Measurements from ENCODE around the gene PRLR.

PRLR gene

GRCh38 chr5:35143841-35144240 is 86.4 kb downstream of the PRLR start:
- H3K79me2 ChIP-seq (ENCODE audit: control insufficient read depth, low read length) = no peaks in the 10 kb centered on the region
- no peaks in the 10 kb centered on the region for H3K27me3 ChIP-seq (ENCODE audit: control insufficient read depth, low read length)
- no peaks in the 10 kb centered on the region for H4K20me1 ChIP-seq (ENCODE audit: control insufficient read depth, insufficient read depth, low read depth, low read length)
- H3K9me3 ChIP-seq (ENCODE audit: control insufficient read depth, insufficient read depth, low read length) = no peaks in the 10 kb centered on the region
- no peaks in the 10 kb centered on the region for H3K9me2 ChIP-seq (replicated peaks; ENCODE audit: control insufficient read depth, low read length)
- no peak overlapping the region for H3K4me3 ChIP-seq (ENCODE audit: low read length)
- no peak overlapping the region for H3K27ac ChIP-seq (ENCODE audit: low read depth, low read length)
- H3K36me3 ChIP-seq (ENCODE audit: control insufficient read depth, low read length) = no peaks in the 10 kb centered on the region
- no peaks in the 10 kb centered on the region for H3F3A ChIP-seq (ENCODE audit: control insufficient read depth, insufficient read depth)
- no peaks in the 10 kb centered on the region for H3K4me1 ChIP-seq (ENCODE audit: control insufficient read depth, low read length)
- no peak for TF ChIP-seq EZH2phosphoT487 (IDR thresholded peaks at IDR 0.05; ENCODE audit: borderline replicate concordance, low read length)
- no peak for TF ChIP-seq CTCF (IDR thresholded peaks at IDR 0.05; ENCODE audit: low read depth, low read length, poor library complexity, severe bottlenecking)
- H3K4me2 ChIP-seq (ENCODE audit: low read length) = no peak overlapping the region

- Histone ChIP-seq H3K9me3 (ENCODE audit: control insufficient read depth, insufficient read depth, low read length) (no peaks in the 10 kb centered on the region), H3K4me1 (ENCODE audit: control insufficient read depth, low read length) (no peaks in the 10 kb centered on the region), H3K4me3 (ENCODE audit: low read length) (no peak overlapping the region), H3K4me2 (ENCODE audit: low read length) (no peak overlapping the region), H3K36me3 (ENCODE audit: control insufficient read depth, low read length) (no peaks in the 10 kb centered on the region), H3F3A (ENCODE audit: control insufficient read depth, insufficient read depth) (no peaks in the 10 kb centered on the region), H3K27ac (ENCODE audit: low read depth, low read length) (no peak overlapping the region), H3K27me3 (ENCODE audit: control insufficient read depth, low read length) (no peaks in the 10 kb centered on the region), H3K79me2 (ENCODE audit: control insufficient read depth, low read length) (no peaks in the 10 kb centered on the region), H3K9me2 (replicated peaks; ENCODE audit: control insufficient read depth, low read length) (no peaks in the 10 kb centered on the region), H4K20me1 (ENCODE audit: control insufficient read depth, insufficient read depth, low read depth, low read length) (no peaks in the 10 kb centered on the region)
- TF ChIP-seq EZH2phosphoT487 (IDR thresholded peaks at IDR 0.05; ENCODE audit: borderline replicate concordance, low read length) (no peak), CTCF (IDR thresholded peaks at IDR 0.05; ENCODE audit: low read depth, low read length, poor library complexity, severe bottlenecking) (no peak)
Observed at GRCh38 chr5:35141739-35142138, 88.5 kb downstream of the PRLR start.

DNA sequence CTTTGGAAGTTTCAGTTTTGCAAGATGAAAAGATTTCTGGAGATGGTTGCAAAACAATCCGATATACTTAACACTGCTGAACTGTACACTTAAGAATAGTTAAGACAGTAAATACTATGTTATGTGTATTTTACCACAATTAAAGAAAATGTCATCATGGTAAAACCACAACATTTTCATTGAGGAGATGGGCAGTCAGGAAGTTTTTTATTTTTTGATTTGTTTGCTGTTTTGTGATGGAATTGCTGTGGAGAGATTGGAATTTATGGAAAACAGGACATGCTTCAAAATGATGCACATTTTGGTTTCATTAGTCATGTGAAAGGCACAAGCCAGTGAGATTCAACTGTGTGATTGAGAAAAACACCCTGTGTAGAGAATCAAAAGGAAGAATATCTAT is 92.1 kb downstream of the PRLR start:
- H3K36me3 ChIP-seq (ENCODE audit: control insufficient read depth, low read length) = no peaks in the 10 kb centered on the region
- H3K4me2 ChIP-seq (ENCODE audit: low read length) = no peak overlapping the region
- no peaks in the 10 kb centered on the region for H4K20me1 ChIP-seq (ENCODE audit: control insufficient read depth, insufficient read depth, low read depth, low read length)
- no peaks in the 10 kb centered on the region for H3K9me2 ChIP-seq (replicated peaks; ENCODE audit: control insufficient read depth, low read length)
- no peak overlapping the region for H3K27ac ChIP-seq (ENCODE audit: low read depth, low read length)
- H3K9me3 ChIP-seq (ENCODE audit: control insufficient read depth, insufficient read depth, low read length) = no peaks in the 10 kb centered on the region
- H3K79me2 ChIP-seq (ENCODE audit: control insufficient read depth, low read length) = no peaks in the 10 kb centered on the region
- no peaks in the 10 kb centered on the region for H3F3A ChIP-seq (ENCODE audit: control insufficient read depth, insufficient read depth)
- no peaks in the 10 kb centered on the region for H3K27me3 ChIP-seq (ENCODE audit: control insufficient read depth, low read length)
- H3K4me3 ChIP-seq (ENCODE audit: low read length) = no peak overlapping the region
- no peaks in the 10 kb centered on the region for H3K4me1 ChIP-seq (ENCODE audit: control insufficient read depth, low read length)
- TF ChIP-seq EZH2phosphoT487 (IDR thresholded peaks at IDR 0.05; ENCODE audit: borderline replicate concordance, low read length) (no peak), CTCF (IDR thresholded peaks at IDR 0.05; ENCODE audit: low read depth, low read length, poor library complexity, severe bottlenecking) (no peak)

DNA sequence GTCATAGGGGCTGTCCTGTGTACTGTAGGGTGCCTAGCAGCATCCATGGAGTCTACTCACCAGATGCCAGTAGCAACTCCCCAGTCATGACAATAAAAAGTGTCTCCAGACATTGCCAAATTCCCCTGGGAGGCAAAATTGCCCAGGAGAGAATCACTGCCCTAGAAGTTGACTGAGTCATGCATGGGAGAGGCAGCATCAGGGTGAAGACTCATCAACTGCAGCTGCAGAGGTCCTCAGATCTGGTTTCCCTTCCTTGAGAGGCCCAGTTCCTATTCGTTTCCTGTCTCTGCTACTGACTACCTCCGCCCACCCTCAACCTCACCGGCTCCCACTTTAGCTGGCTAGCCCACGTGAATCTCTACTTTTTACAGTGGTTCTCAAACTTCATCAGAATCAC is 93.9 kb downstream of the PRLR start:
- Histone ChIP-seq H3K4me1 (ENCODE audit: control insufficient read depth, low read length) (no peaks in the 10 kb centered on the region), H4K20me1 (ENCODE audit: control insufficient read depth, insufficient read depth, low read depth, low read length) (no peaks in the 10 kb centered on the region), H3F3A (ENCODE audit: control insufficient read depth, insufficient read depth) (no peaks in the 10 kb centered on the region), H3K36me3 (ENCODE audit: control insufficient read depth, low read length) (no peaks in the 10 kb centered on the region), H3K9me2 (replicated peaks; ENCODE audit: control insufficient read depth, low read length) (no peaks in the 10 kb centered on the region), H3K27ac (ENCODE audit: low read depth, low read length) (no peak overlapping the region), H3K27me3 (ENCODE audit: control insufficient read depth, low read length) (no peaks in the 10 kb centered on the region), H3K4me2 (ENCODE audit: low read length) (no peak overlapping the region), H3K79me2 (ENCODE audit: control insufficient read depth, low read length) (no peaks in the 10 kb centered on the region), H3K9me3 (ENCODE audit: control insufficient read depth, insufficient read depth, low read length) (no peaks in the 10 kb centered on the region), H3K4me3 (ENCODE audit: low read length) (no peak overlapping the region)
- TF ChIP-seq CTCF (IDR thresholded peaks at IDR 0.05; ENCODE audit: low read depth, low read length, poor library complexity, severe bottlenecking) (no peak), EZH2phosphoT487 (IDR thresholded peaks at IDR 0.05; ENCODE audit: borderline replicate concordance, low read length) (no peak)

Data from DOHH2 (cell line).